GM13977 (cell line): Measurements from ENCODE around the gene CFAP210.

Source experiments
- DNase-seq: peaks from one replicate; pipeline ENCODE4 v3.0.0; 2012; ENCODE audit warnings: low spot score
- in situ Hi-C: fragments of 300-500 bp; cut with MboI; formaldehyde crosslinking; loops from one replicate; pipeline ENCODE4 v1.12.0; 2022; ENCODE audit warnings: low sequenced_read_pairs, low pct_unique_long_range_greater_than_20kb, mixed read lengths, inconsistent platforms; ENCODE audit not compliant: unreplicated experiment
- TF ChIP-seq, protein P1 (sequence below): IDR thresholded peaks from 2 replicates; pipeline ENCODE4 v1.5.1; 2012; ENCODE audit warnings: mild to moderate bottlenecking, control low read depth; ENCODE audit not compliant: insufficient read depth; ENCODE audit errors: extremely low read depth, missing control alignments

Gene CFAP210

DNA sequence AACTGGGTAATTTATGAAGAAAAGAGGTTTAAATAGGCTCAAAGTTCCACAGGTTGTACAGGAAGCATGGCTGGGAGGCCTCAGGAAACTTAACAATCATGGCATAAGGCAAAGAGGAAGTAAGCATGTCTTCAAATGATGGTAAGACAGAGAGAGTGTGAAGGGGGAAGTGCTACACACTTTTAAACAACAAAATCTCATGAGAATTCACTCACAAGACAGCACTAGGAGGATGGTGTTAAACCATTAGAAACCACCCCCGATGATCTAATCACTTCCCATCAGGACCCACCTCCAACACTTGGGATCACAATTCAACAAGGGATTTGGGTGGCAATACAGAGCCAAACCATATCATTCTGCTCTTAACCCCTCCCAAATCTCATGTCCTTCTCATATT lies 34.9 kb downstream of the CFAP210 start:
- TF ChIP-seq, protein P1, sequence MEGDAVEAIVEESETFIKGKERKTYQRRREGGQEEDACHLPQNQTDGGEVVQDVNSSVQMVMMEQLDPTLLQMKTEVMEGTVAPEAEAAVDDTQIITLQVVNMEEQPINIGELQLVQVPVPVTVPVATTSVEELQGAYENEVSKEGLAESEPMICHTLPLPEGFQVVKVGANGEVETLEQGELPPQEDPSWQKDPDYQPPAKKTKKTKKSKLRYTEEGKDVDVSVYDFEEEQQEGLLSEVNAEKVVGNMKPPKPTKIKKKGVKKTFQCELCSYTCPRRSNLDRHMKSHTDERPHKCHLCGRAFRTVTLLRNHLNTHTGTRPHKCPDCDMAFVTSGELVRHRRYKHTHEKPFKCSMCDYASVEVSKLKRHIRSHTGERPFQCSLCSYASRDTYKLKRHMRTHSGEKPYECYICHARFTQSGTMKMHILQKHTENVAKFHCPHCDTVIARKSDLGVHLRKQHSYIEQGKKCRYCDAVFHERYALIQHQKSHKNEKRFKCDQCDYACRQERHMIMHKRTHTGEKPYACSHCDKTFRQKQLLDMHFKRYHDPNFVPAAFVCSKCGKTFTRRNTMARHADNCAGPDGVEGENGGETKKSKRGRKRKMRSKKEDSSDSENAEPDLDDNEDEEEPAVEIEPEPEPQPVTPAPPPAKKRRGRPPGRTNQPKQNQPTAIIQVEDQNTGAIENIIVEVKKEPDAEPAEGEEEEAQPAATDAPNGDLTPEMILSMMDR: no peak
- DNase-seq: no peak
- in situ Hi-C loops: no loop called here

DNA sequence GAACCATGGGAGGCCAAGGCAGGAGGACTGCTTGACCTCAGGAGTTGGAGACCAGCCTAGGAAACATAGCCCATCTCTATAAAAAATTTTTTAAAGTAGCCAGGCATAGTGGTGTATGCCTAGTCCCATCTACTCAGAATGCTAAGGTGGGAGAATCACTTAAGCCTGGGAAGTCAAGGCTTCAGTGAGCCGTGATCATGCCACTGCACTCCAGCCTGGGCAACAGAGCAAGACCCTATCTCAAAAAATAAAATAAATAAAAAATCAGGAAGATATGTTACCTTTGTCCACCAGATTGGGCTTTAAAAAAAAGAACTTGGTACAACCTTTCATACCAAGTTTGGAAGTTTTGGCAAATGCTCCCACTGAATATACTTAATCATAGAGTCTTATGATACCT lies 35.3 kb downstream of the CFAP210 start:
- in situ Hi-C loops: no loop called here
- no peak for DNase-seq
- TF ChIP-seq, protein P1: no peak

DNA sequence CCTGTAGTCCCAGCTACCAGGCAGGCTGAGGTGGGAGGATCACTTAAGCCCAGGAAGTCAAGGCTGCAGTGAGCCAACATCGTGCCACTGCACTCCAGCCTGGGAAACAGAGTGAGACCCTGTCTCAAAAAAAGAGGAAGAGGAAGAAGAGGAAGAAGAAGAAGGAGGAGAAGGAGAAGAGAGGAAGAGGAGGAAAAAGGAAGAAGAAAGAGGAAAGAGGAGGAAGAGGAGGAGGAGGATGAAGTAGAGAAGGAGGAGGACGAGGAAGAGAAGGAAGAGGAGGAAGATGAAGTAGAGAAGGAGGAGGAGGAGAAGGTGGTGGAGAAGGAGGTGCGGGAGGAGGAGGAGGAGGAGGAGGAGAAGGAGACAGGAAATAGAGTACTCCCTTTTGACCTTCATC lies 38.0 kb downstream of the CFAP210 start:
- no peak for DNase-seq
- TF ChIP-seq, protein P1: no peak
- in situ Hi-C loops: no loop called here

DNA sequence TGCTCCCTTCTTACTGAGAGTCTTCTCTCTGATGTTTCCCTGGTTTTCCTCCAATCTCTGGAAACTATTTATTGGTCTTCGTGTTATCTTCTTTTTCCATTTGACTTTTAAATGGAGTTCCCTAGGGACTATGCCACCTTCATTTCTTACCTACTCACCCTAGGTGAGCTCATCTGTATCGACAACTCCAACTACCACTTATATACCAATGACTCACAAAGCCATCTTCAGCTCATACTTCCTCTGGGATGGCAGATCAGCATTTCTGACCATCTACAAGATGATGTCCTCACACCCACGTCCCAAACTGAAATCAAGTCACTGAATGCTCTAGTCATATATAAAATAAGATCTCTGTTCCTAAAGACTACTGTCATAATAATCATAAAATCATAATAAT lies 40.6 kb downstream of the CFAP210 start:
- TF ChIP-seq, protein P1: no peak
- no peak for DNase-seq
- in situ Hi-C loops: no loop called here

DNA sequence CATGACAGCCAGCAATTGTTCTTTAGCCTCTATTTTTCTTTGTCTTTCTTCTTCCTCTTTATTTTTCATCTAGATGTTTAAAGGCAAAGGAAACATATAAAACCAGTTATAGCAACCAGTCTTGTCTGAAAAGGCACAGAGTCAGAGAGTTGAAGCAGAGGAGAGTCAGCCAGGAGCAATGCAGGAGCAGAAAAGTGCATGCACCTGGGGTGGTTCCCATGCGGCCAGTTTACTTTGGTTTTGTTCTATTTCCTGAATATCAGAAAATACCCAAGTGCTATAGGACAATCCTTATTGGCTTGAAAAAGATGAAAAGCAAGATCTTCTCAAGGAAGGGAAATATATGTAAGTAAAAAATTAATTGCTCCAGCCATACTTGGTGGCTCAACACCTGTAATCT lies 44.9 kb downstream of the CFAP210 start:
- DNase-seq: no peak
- TF ChIP-seq, protein P1: no peak
- in situ Hi-C loops: no loop called here

DNA sequence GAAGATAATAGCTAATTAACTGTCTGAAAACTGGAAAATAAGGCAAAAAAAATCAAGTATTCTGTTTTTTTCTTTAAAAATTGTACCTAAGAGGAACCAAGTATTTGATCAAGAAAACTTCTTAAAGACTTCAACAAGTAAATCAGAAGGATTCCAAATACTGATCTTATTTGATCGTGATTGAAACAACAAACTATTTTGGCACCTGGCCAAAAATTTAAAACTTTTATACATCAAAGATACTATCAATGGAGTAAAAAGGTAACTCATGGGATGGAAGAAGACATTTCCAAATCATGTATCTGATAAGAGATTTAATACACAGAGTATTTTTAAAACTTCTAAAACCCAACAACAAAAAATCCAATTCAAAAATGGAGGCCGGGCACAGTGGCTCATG lies 46.7 kb downstream of the CFAP210 start:
- in situ Hi-C loops: no loop called here
- DNase-seq: no peak
- TF ChIP-seq, protein P1: no peak

- no peak for DNase-seq
- in situ Hi-C loops: no loop called here
- TF ChIP-seq, protein P1: no peak
Measured at GRCh38 chr2:169644173-169644572, 50.0 kb downstream of the CFAP210 start.
